ENCODE measurements around the gene BRINP1. TPM values are rescaled to one million over a fixed set of nuclear protein-coding genes. Genes with fewer than 3 reads are reported as not detected.

BRINP1 gene
- total and polyA plus RNA-seq, 2 donors (not counting 3 experiments of a cell fraction or from before 2014, with no cell fraction given): 0.04 TPM; not detected in 1

DNA sequence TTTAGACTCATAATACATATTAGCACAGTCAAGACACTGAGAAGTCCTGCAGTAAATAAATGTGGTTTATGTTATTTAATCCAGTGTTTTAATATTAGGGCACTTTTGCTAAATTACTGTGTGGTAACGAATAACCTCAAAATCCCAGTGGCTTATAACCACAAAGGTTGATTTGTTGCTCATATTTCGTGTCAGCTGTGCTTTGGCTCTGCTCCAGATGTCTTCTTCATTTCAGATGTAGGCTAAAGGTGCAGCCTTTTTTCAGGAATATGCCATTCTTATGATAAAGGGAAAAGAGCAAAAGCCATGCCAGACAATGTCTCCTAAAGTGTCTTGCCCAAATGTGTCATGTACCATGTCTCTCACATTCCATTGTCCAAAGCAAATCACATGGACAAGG is 144.8 kb downstream of the BRINP1 start:
- Histone ChIP-seq H3K9ac (replicated peaks; ENCODE audit: extremely low read depth, insufficient read depth, low read length) (no peak overlapping the region), H3K36me3 (ENCODE audit: control insufficient read depth in 2 of 2, extremely low read depth in 1 of 2, insufficient read depth in 2 of 2, low read length in 2 of 2) (no peaks in the 10 kb centered on the region), H3K27me3 (ENCODE audit: control insufficient read depth in 2 of 2, insufficient read depth in 2 of 2, low read length in 2 of 2) (no peaks in the 10 kb centered on the region), H3K27ac (ENCODE audit: insufficient read depth, low read depth, low read length) (no peak overlapping the region), H3K4me2 (ENCODE audit: insufficient read depth, low read length) (no peak overlapping the region), H2AFZ (ENCODE audit: low read depth, low read length) (no peak overlapping the region), H3K9me3 (replicated peaks; ENCODE audit: control insufficient read depth, insufficient read depth, low read length) (no peaks in the 10 kb centered on the region), H3K79me2 (ENCODE audit: control insufficient read depth, insufficient read depth, low read length) (no peaks in the 10 kb centered on the region), H3K9me1 (replicated peaks; ENCODE audit: control insufficient read depth, extremely low read depth, insufficient read depth, low read length) (no peaks in the 10 kb centered on the region), H3K4me1 (ENCODE audit: control insufficient read depth, extremely low read depth, insufficient read depth, low read length) (no peaks in the 10 kb centered on the region), H4K20me1 (replicated peaks; ENCODE audit: control insufficient read depth, extremely low read depth, insufficient read depth, low read length) (no peaks in the 10 kb centered on the region), H3K4me3 (replicated peaks in 1 of 3; ENCODE audit: insufficient read depth in 1 of 3, low read depth in 1 of 3, low read length in 3 of 3) (no peak overlapping the region)
- FAIRE-seq (no peak), DNase-seq (ENCODE audit: low read depth, low spot score) (no peak)
- dilution Hi-C loops (cut with MboI; ENCODE audit: extremely low pct_ligation_motif_present, low sequenced_read_pairs) (no loop called here), intact Hi-C loops (cut with micrococcal nuclease) (no loop called here)
- no peak for TF ChIP-seq GATA2 (IDR thresholded peaks at IDR 0.05; ENCODE audit: insufficient read depth, insufficient read length, low read depth, low read length)
- TF ChIP-seq POLR2AphosphoS5 (IDR thresholded peaks at IDR 0.05; ENCODE audit: insufficient read depth, low read depth, low read length): no peak
- no peak for TF ChIP-seq FOS (IDR thresholded peaks at IDR 0.05; ENCODE audit: borderline replicate concordance, insufficient read depth, low read length)
- no peak for TF ChIP-seq POLR2A (IDR thresholded peaks at IDR 0.05; ENCODE audit: low read depth, low read length)
- TF ChIP-seq MYC (IDR thresholded peaks at IDR 0.05; ENCODE audit: low read depth, low read length): no peak
- TF ChIP-seq, protein P1, sequence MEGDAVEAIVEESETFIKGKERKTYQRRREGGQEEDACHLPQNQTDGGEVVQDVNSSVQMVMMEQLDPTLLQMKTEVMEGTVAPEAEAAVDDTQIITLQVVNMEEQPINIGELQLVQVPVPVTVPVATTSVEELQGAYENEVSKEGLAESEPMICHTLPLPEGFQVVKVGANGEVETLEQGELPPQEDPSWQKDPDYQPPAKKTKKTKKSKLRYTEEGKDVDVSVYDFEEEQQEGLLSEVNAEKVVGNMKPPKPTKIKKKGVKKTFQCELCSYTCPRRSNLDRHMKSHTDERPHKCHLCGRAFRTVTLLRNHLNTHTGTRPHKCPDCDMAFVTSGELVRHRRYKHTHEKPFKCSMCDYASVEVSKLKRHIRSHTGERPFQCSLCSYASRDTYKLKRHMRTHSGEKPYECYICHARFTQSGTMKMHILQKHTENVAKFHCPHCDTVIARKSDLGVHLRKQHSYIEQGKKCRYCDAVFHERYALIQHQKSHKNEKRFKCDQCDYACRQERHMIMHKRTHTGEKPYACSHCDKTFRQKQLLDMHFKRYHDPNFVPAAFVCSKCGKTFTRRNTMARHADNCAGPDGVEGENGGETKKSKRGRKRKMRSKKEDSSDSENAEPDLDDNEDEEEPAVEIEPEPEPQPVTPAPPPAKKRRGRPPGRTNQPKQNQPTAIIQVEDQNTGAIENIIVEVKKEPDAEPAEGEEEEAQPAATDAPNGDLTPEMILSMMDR (IDR thresholded peaks at IDR 0.05; ENCODE audit: extremely low read depth in 1 of 2, insufficient read depth in 1 of 2, low read depth in 1 of 2, low read length in 2 of 2): no peak
- TF ChIP-seq, protein P2, sequence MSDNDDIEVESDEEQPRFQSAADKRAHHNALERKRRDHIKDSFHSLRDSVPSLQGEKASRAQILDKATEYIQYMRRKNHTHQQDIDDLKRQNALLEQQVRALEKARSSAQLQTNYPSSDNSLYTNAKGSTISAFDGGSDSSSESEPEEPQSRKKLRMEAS (IDR thresholded peaks at IDR 0.05; ENCODE audit: insufficient read depth, insufficient read length): no peak
- no peak for TF ChIP-seq EZH2 (IDR thresholded peaks at IDR 0.05; ENCODE audit: borderline replicate concordance, low read depth, low read length, severe bottlenecking)
- no peak for TF ChIP-seq JUN (IDR thresholded peaks at IDR 0.05; ENCODE audit: borderline replicate concordance, insufficient read depth, insufficient read length, low read depth)
- BruUV-seq (replicated peaks): no TSS peak
- ChIA-PET POLR2A (no interaction called here), CTCF (no interaction called here)

All from endothelial cell of umbilical vein (primary cell).